Loucy (cell line): ENCODE measurements around the gene C22orf31.

ENCODE experiments used
- EZH2phosphoT487 ChIP-seq: fragments of 200-600 bp; IDR thresholded peaks from 2 replicates; pipeline ENCODE4 v1.6.1; 2018; ENCODE audit warnings: antibody characterized with exemption, mild to moderate bottlenecking, moderate library complexity, borderline replicate concordance
- TF ChIP-seq, protein P1 (sequence below): fragments of 200-600 bp; sonication (generic); conservative IDR thresholded peaks from 2 replicates; pipeline ENCODE4 v1.5.1; 2014; ENCODE audit warnings: mild to moderate bottlenecking, antibody characterized with exemption, low read length

DNA sequence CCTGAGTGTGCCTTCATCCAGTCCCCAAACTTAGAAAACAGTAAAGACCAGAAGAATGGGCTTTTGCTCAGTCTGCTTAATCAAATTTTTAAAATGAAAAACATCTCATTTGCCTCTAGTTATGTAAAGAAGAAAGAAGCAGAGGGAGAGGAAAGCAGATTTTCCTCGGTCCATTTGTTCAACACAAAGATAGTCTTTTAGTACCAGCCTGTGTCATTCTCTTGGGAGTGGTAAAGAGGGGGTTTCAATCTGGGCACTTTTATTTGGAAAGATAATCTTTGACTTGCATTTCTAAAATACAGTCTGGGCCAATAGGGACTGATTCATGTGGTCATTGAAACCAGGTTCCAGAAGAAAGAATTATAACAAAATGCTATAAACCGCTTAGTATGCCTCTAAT lies 40.7 kb upstream of the C22orf31 start:
- TF ChIP-seq, protein P1, sequence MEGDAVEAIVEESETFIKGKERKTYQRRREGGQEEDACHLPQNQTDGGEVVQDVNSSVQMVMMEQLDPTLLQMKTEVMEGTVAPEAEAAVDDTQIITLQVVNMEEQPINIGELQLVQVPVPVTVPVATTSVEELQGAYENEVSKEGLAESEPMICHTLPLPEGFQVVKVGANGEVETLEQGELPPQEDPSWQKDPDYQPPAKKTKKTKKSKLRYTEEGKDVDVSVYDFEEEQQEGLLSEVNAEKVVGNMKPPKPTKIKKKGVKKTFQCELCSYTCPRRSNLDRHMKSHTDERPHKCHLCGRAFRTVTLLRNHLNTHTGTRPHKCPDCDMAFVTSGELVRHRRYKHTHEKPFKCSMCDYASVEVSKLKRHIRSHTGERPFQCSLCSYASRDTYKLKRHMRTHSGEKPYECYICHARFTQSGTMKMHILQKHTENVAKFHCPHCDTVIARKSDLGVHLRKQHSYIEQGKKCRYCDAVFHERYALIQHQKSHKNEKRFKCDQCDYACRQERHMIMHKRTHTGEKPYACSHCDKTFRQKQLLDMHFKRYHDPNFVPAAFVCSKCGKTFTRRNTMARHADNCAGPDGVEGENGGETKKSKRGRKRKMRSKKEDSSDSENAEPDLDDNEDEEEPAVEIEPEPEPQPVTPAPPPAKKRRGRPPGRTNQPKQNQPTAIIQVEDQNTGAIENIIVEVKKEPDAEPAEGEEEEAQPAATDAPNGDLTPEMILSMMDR = no peak
- no peak for TF ChIP-seq EZH2phosphoT487
